Measurements from ENCODE around the gene FGG.
A peak's percentile ranks its signal among the peaks of the same experiment; 100 is the strongest.

The FGG gene

DNA sequence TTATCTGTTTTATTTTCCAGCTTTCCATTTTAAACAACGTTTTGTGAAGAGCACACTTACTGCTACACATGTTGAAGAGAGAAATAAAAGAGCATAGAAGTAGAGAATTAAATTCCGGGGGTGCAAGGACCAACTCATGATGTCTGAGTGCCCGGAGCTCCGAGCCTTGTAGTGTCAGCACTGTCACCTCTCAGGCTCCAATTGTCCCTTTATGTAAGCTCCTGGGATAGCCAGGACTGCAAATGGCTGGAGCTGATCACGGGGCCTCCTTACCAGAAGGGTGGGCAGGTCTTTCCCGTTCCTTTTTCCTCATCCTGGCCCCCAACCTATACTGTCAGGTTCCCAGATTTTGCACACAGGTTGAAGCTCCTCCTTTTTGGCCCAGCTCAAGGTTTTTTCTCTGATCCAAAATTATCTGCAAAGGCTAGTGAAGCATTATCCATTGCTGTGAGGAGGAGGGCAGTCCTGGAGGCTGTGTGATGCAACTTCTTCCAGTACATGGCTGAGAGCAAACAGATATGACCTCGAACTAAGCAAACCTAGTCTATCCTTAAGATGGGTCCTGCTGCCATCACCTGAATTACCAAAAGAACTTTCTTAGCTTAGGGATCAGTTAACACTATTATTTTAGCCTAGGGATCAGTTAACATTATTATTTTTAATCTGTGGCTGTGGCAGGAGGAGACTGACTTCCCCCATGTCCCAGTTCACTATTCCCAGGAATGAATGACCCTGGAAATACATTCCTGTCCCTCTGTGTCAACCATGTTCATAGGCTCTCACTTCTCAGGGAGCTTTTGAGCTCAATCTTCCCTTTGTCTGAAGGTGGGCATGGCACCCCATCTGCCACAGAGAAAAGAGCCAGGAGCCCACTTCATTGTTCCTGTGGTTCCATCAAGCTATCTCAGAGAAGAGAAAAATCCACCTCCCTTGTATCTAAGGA is at the start of gene FGG:
Gene FGG (minus strand): TSS at position 185 of the 943 bp plus-strand sequence. CDS start 47 bp downstream, at position 138.
- no peak for DNase-seq (ENCODE audit: low read depth)

- DNase-seq (ENCODE audit: low read depth): peak; percentile 1
Observed at GRCh38 chr4:154660052-154660451, 47.6 kb upstream of the FGG start.

DNA sequence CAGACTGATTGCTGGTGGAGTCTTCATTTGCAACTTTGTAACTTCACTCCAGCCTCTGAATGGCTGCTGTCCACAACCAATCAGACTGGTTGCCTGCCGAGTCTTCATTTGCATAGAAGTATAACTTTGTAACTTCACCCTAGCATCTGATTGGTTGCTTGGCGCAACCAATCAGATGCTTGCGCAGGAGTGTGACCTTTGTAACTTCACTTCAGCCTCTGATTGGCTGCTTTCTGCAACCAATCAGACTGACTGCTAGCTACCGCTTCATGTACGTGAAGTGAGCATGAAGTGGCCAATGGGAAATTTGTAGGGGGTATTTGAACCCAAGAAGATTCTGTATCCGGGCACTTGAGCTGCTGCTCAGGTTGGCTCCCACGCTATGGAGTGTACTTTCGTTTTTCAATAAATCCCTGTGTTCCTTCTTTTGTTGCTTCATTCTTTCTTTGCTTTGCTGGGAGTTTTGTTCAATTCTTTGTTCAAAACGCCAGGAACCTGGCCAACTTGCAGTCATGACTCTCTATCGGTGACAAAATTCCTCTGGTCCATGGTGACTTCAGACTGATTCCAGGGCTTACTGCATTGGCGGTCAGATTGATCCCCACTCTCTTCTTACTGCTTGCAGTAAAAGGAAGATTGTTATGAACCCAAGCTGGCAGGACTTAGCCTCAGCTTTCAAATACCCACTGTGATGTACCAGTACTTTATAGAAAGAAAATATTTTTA is 46.4 kb upstream of the FGG start:
- no peak for DNase-seq (ENCODE audit: low read depth)

- DNase-seq (ENCODE audit: low read depth): no peak
Observed at GRCh38 chr4:154643493-154643892, 31.0 kb upstream of the FGG start.

- DNase-seq (ENCODE audit: low read depth): no peak
Observed at GRCh38 chr4:154642373-154643009, 30.0 kb upstream of the FGG start.

- DNase-seq (ENCODE audit: low read depth): no peak
Observed at GRCh38 chr4:154640999-154641398, 28.5 kb upstream of the FGG start.

DNA sequence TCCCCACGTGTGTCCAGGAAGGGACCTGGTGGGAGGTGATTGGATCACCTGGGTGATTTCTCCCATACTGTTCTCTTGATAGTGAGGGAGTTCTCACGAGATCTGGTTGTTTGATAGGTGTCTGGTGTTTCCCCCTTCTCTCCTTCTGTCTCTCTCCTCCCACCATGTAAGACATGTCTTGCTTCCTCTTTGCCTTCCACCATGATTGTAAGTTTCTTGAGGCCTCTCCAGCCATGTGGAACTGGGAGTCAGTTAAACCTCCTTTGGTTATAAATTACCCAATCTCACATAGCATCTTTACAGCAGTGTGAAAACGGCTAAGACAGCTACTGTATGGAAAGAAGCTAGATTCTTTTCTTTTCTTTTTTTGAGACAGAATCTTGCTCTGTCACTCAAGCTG is 21.6 kb upstream of the FGG start:
- DNase-seq (ENCODE audit: low read depth): no peak

GRCh38 chr4:154631828-154632227 is 19.4 kb upstream of the FGG start:
- DNase-seq (ENCODE audit: low read depth): no peak

- no peak for DNase-seq (ENCODE audit: low read depth)
Observed at GRCh38 chr4:154630324-154630723, 17.9 kb upstream of the FGG start.

- peak; percentile 36 for DNase-seq (ENCODE audit: low read depth)
Observed at GRCh38 chr4:154626793-154627484, 14.5 kb upstream of the FGG start.

GRCh38 chr4:154625971-154626370 is 13.5 kb upstream of the FGG start:
- DNase-seq (ENCODE audit: low read depth): peak; percentile 0

DNA sequence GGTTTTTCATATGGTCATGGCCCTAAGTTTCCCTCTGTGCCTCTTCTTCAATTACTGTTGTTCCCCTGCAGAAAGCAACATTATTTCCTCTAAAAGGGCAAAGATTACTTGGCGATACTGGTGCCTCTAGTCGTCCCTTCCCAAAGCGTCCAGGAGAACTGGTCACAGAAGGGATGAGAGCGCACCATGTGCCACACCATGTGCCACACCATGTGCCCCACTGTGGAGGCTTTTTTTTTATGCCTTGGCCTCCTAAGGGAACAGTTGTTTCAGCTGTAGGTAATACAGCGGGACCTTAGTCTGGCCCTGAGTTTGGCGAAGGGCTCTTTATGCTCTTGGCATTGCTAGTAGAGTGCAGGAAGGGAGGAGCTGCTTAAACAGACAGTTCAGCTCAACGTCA is 11.5 kb upstream of the FGG start:
- no peak for DNase-seq (ENCODE audit: low read depth)

DNA sequence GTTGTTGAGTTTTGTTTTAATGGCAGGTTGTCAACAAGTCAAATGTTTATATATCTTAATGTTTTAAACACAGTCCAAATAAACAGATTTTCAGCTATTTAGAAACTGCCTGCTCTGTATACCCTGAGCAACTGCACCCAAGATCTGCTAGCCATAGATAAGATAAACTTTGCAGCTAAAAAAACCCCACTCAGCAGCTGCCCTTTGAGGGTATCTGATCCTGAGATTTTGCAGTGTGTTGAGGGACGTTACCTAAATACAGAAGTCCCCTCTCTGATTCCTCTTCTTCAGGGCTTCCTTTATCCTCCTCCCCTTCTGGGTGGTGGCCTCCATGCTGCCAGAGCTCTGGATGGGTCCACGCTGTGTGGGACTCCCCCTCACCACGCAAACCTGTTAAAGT is 11.0 kb upstream of the FGG start:
- DNase-seq (ENCODE audit: low read depth): no peak

DNA sequence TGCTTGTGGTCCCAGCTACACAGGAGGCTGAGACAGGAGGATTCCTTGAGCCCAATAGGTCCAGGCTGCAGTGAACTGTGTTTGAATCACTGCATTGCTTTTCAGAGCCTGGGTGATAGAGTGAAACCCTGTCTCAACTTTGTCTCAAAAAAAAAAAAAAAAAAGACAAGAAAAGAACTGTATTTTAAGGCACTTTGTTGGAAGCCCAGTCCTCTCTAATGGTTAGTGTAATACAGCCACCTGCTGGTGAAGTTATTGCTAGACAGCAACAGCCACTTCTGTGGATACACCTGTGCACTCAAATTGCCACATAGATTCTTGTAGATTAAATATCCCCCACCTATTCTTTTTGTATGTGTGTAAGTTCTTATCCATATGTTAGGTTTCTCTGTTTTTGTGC is 10.1 kb upstream of the FGG start:
- DNase-seq (ENCODE audit: low read depth): peak; percentile 34

GRCh38 chr4:154620111-154620510 is 7.7 kb upstream of the FGG start:
- no peak for DNase-seq (ENCODE audit: low read depth)

- peak; percentile 54 for DNase-seq (ENCODE audit: low read depth)
Observed at GRCh38 chr4:154618708-154619315, 6.4 kb upstream of the FGG start.

DNA sequence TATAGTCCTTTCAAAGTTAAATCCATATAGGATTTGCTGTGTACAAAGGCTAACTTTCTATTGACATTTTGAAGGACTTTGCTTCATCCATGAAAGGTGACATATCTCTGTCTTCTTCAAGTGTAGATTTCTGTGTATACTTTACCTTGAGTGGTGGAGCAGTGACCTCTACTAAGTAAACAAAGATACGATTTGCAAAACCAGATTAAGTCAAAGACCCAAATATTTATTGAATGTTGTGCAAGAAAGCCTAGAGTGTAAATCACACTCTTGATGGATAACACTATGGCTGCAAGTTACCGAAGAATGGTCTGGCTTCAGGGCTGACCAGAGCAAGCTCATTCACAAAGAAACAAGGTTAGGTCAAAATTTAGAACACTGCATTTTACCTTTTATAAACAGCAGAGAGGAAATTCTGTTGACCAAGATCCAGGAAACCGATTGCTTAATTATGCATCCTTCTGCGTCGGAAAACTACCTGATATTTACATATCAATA is 5.4 kb upstream of the FGG start:
- no peak for DNase-seq (ENCODE audit: low read depth)

GRCh38 chr4:154616731-154617130 is 4.3 kb upstream of the FGG start:
- DNase-seq (ENCODE audit: low read depth): no peak

GRCh38 chr4:154616287-154616686 is 3.8 kb upstream of the FGG start:
- DNase-seq (ENCODE audit: low read depth): no peak

- no peak for DNase-seq (ENCODE audit: low read depth)
Observed at GRCh38 chr4:154615211-154615610, 2.8 kb upstream of the FGG start.

GRCh38 chr4:154614306-154614705 is 1.9 kb upstream of the FGG start:
- no peak for DNase-seq (ENCODE audit: low read depth)
